Measurements from ENCODE around the gene ADPRS. TPM values are rescaled to one million over a fixed set of nuclear protein-coding genes. Genes with fewer than 3 reads are reported as not detected.

The ADPRS gene
- total RNA-seq, 1 donor: 12.4 TPM

DNA sequence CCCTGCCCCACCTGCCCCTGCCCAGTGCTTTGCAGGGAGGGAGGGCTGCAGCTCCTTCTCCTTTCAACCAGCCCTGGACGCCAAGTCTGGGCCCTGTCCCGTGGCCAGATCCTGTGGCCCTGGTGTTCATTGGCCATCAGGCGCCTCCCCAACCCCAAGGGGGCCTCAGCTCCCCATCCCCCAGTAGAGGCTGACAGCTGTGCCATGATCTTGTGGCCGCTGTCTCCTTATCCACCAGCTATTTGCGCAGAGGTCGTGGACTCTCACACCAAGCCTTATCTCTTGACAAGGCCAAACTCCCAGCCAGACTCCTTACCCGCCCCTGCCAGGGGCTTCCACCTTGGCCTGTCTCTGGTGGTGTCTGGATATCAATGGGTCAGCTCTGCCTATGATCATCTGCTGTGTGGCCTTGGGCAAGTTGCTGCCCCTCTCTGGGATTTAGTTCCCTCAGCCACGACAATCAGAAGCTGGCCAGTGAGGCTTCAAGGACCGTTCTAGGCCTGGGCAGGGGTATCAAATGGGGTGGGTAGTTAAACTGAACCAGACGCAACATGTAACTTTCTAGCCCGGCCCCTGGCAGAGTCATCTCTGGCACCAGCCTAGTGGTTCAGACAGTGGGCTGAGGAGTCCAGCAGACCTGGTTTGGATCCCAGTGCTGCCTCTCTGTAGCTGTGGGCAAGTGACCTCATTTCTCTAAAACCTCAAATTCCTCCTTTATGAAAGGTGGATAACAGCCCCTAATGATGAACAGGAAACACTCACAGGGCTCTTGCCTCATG lies 39.6 kb downstream of the ADPRS start:
- Histone ChIP-seq H3K9me3 (ENCODE audit: low read depth, low read length) (no peaks in the 10 kb centered on the region), H3K27me3 (ENCODE audit: insufficient read depth, low read length) (peaks cover 3% of the 10 kb centered on the region), H3K4me3 (ENCODE audit: low read length) (no peak overlapping the region), H3K4me1 (ENCODE audit: insufficient read depth, low read length) (peaks cover 25% of the 10 kb centered on the region)

DNA sequence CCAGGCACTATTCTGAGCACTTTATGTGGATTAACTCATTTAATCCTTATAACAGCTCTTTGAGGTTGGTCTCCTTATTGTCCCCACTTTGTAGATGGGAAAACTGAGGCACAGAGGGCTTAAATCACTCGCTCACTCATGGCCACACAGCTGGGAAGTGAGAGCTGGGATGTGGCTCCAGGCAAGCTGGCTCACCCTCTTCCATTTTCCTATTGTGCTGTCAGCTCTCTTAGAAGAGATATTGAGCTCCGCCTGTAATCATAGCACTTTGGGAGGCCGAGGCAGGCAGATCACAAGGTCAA lies 40.2 kb downstream of the ADPRS start:
- no peak overlapping the region for H3K4me3 ChIP-seq (ENCODE audit: low read length)
- H3K4me1 ChIP-seq (ENCODE audit: insufficient read depth, low read length): peaks cover 20% of the 10 kb centered on the region
- no peaks in the 10 kb centered on the region for H3K9me3 ChIP-seq (ENCODE audit: low read depth, low read length)
- peaks cover 3% of the 10 kb centered on the region for H3K27me3 ChIP-seq (ENCODE audit: insufficient read depth, low read length)

DNA sequence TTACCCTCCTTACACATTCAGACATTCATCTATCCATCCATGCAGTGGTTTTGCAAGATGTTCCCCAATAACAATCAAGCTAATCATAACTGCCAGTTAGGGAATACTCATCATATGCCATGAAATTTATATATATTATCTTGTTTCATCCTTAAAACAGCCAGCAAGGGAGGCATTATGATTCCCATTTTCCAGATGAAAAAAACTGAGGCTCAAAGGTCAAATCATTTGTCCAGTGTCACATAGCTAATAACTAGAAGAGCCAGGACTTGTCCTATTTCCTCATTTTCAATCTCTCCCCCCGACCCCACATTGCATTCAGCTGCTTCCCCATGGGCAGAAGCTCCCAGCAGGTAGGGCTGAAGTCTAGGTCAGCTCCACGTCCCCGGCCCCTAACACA lies 43.3 kb downstream of the ADPRS start:
- H3K9me3 ChIP-seq (ENCODE audit: low read depth, low read length): no peaks in the 10 kb centered on the region

DNA sequence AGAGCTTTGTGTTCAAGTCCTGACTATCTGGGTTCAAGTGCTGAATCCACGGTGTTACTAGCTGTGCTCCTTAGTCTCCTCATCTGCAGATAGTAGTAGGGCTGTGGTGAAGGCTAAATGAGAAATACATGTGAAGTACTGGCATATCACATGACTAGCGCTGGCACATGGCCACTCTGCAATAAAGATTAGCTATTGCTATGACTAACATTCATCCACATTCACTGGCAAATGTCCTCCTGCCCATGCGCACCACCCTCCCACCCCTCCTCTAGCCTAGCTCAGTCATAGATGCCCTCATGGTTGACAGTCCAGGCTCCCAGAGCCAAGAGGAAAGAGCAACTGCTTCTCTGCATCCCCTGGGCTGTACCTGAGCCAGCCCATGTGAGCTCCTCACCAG lies 44.8 kb downstream of the ADPRS start:
- H3K4me1 ChIP-seq (ENCODE audit: insufficient read depth, low read length): peaks cover 9% of the 10 kb centered on the region
- no peaks in the 10 kb centered on the region for H3K27me3 ChIP-seq (ENCODE audit: insufficient read depth, low read length)
- H3K4me3 ChIP-seq (ENCODE audit: low read length): no peak overlapping the region
- no peaks in the 10 kb centered on the region for H3K9me3 ChIP-seq (ENCODE audit: low read depth, low read length)

More for the DNA sequence above, 43.3 kb downstream of the ADPRS start:
- no peaks in the 10 kb centered on the region for H3K27me3 ChIP-seq (ENCODE audit: insufficient read depth, low read length)
- no peak overlapping the region for H3K4me3 ChIP-seq (ENCODE audit: low read length)
- H3K4me1 ChIP-seq (ENCODE audit: insufficient read depth, low read length): peaks cover 12% of the 10 kb centered on the region

DNA sequence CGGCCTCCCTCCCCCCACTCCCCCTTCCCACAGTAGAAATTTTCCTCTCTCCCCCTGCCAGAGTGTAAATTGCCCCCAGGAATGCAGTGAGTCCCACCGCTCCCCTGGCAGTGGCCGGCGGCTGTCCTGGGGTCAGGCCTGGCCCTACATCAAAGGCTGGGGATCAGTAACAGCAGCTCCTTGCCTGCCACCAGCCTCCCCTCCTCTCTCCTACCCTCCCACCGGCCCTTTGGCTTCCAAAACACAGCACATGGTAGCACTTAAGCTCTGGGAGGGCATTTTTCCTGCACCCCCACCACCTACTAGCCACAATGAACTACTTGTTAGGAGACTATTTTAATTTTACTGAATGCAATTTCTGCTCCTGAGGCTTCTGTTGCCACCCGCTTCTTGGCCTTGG lies 45.3 kb downstream of the ADPRS start:
- no peaks in the 10 kb centered on the region for H3K27me3 ChIP-seq (ENCODE audit: insufficient read depth, low read length)
- no peak overlapping the region for H3K4me3 ChIP-seq (ENCODE audit: low read length)
- no peaks in the 10 kb centered on the region for H3K9me3 ChIP-seq (ENCODE audit: low read depth, low read length)
- peaks cover 8% of the 10 kb centered on the region for H3K4me1 ChIP-seq (ENCODE audit: insufficient read depth, low read length)

DNA sequence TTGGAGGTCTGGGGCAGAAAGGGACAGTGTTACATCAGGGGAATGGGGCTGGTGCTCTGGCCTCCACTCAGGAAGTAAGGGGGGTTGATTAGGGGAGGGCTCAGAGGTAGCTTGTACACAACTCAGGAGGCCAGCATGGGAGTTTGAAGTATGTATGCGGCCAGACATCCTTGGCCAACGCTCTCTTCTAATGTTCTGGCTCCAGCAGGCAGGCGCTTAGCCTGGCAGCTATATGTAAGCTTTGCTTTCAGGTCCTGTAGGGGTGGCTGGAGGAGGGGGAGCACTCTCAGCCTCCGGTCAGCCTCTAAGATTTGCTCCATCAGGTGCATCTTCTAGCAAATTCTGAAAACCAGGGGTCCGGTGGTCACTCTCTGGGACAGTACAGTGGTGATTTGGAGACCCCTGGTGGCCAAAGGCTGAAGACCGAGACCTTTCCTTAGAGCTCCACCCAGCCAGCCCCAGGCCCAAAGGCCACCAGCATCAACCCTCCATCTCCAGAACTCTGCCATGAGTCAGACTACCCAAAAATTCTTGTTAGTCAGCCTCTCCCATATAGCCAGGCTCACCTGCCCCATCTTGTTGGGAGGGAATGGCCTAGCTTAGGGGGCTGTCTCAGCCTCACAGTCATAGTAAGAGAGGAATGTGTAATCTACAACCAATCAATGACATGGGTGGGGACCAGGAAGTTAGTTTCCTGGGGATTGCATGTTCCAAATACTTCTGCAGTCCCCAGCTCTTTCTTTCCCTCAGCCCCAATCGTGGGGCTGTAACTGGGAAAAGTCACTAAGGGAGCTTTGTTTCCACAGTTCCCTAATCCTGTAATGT lies 46.0 kb downstream of the ADPRS start:
- Histone ChIP-seq H3K4me3 (ENCODE audit: low read length) (no peak overlapping the region), H3K9me3 (ENCODE audit: low read depth, low read length) (no peaks in the 10 kb centered on the region), H3K4me1 (ENCODE audit: insufficient read depth, low read length) (peaks cover 8% of the 10 kb centered on the region), H3K27me3 (ENCODE audit: insufficient read depth, low read length) (no peaks in the 10 kb centered on the region)

DNA sequence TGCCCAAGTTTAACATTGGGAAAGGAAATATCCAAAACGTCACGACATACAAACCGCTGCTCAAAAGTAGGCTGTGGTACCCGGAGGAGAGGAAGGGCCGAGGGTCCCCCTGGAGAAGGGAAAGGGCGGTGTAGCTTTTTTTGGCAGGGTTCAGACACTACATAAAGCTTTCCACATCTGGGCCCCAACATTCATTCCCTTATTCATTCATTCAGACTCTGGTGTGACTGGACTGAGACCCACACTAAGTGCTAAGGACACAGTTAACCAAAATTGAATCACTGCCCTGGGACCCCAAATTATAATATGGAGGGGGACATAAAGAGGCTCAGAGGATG lies 46.6 kb downstream of the ADPRS start:
- H3K9me3 ChIP-seq (ENCODE audit: low read depth, low read length): no peaks in the 10 kb centered on the region
- no peaks in the 10 kb centered on the region for H3K27me3 ChIP-seq (ENCODE audit: insufficient read depth, low read length)
- peaks cover 8% of the 10 kb centered on the region for H3K4me1 ChIP-seq (ENCODE audit: insufficient read depth, low read length)
- no peak overlapping the region for H3K4me3 ChIP-seq (ENCODE audit: low read length)

DNA sequence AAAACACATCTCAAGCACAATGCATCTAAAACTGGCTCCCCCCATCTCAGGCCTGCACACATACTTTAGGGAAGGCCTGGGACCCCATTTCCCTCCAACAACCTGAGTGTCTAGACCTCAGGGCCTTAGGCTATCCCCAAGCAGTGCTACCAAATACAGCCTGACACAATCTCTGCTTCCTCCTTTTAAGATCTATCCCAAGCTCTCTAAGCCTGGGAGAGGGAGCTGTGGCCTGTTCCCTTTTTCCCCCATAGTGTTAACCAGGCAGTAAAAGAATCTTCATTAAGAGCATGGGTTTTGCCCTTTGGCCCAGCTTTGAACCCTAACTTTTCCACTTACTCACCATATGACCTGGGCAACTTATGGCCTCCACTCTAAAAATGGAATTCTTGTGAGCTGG lies 47.1 kb downstream of the ADPRS start:
- no peaks in the 10 kb centered on the region for H3K9me3 ChIP-seq (ENCODE audit: low read depth, low read length)
- H3K4me3 ChIP-seq (ENCODE audit: low read length): no peak overlapping the region
- peaks cover 8% of the 10 kb centered on the region for H3K4me1 ChIP-seq (ENCODE audit: insufficient read depth, low read length)
- H3K27me3 ChIP-seq (ENCODE audit: insufficient read depth, low read length): no peaks in the 10 kb centered on the region

DNA sequence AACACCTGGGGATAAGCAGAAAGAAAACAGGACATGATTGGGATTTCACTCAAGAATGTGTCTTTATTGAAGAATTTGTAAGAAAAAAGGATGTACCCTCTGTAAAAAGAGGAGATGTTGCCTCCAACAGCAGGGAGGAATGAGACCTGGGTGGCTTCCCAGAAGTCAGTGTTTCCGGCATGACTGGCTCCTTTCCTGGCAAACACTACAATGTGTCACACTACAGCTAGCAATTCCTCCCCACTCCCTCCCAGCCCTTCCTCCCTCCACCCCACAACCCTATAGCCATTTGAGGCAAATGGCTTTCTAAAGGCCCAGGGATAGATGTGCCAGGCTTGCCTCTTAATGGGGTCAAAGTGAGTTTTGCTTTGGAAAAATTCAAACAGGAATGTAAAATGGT lies 47.8 kb downstream of the ADPRS start:
- H3K4me3 ChIP-seq (ENCODE audit: low read length): no peak overlapping the region
- H3K27me3 ChIP-seq (ENCODE audit: insufficient read depth, low read length): no peaks in the 10 kb centered on the region
- H3K9me3 ChIP-seq (ENCODE audit: low read depth, low read length): no peaks in the 10 kb centered on the region
- H3K4me1 ChIP-seq (ENCODE audit: insufficient read depth, low read length): peaks cover 8% of the 10 kb centered on the region

DNA sequence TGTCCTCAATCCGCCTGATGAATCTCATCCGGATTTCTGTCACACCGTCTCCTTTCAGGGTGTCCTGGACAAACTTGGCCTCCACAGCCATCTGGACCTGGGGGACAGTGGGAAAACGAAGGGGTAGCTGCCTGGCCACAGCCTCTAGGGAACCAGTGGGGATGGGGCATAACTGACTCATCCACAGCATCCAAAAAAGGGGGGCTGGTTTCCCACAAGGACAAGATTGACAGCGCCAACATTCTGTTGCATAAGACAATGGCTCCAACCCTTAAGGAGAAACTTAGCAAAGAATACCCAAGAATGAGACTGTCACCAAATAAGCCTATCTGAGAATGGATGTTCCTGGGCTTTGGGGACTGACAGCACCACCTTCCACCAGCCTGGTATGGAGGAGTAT lies 48.5 kb downstream of the ADPRS start:
- H3K4me1 ChIP-seq (ENCODE audit: insufficient read depth, low read length): peaks cover 9% of the 10 kb centered on the region
- no peaks in the 10 kb centered on the region for H3K27me3 ChIP-seq (ENCODE audit: insufficient read depth, low read length)
- no peak overlapping the region for H3K4me3 ChIP-seq (ENCODE audit: low read length)
- no peaks in the 10 kb centered on the region for H3K9me3 ChIP-seq (ENCODE audit: low read depth, low read length)

DNA sequence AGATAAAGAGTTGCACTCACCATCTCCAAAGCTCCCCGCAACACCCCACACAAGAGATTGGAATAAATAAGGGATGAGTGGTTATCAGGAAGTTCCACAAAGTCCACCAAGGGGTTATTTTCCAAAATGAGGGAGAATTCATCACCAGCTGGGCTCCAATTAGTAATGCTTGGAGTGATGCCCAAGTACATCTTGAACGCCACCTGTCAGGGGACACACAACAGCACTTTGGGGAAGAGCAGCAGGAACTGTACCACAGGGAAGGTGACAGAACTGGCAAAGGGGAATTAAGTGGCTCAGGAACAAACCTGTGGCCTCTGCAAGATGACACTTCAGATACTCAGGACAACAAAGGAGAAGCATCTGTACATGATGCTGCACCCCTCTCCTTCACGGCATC lies 49.1 kb downstream of the ADPRS start:
- Histone ChIP-seq H3K27me3 (ENCODE audit: insufficient read depth, low read length) (no peaks in the 10 kb centered on the region), H3K4me3 (ENCODE audit: low read length) (no peak overlapping the region), H3K9me3 (ENCODE audit: low read depth, low read length) (no peaks in the 10 kb centered on the region), H3K4me1 (ENCODE audit: insufficient read depth, low read length) (peaks cover 15% of the 10 kb centered on the region)

DNA sequence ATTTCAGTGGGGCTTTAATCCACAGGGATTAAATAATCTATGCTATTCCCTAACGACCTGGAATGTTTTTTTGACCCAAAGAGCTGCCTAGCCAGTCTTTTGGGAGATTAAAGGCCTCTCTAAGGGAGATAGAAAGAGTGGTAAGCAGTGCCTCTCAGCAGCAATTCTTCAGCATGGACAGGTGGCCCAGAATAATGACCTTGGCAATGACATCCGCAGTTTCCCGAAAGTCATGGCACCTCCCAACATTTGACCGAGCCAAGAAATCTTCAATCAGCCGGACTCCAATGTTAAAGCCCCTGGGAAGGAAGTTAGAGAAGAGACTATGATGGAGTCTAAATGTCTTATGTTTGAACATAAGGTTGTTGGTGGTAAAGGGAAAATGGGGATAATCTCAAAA lies 50.8 kb downstream of the ADPRS start:
- Histone ChIP-seq H3K4me3 (ENCODE audit: low read length) (no peak overlapping the region), H3K4me1 (ENCODE audit: insufficient read depth, low read length) (peaks cover 14% of the 10 kb centered on the region), H3K9me3 (ENCODE audit: low read depth, low read length) (no peaks in the 10 kb centered on the region), H3K27me3 (ENCODE audit: insufficient read depth, low read length) (no peaks in the 10 kb centered on the region)

DNA sequence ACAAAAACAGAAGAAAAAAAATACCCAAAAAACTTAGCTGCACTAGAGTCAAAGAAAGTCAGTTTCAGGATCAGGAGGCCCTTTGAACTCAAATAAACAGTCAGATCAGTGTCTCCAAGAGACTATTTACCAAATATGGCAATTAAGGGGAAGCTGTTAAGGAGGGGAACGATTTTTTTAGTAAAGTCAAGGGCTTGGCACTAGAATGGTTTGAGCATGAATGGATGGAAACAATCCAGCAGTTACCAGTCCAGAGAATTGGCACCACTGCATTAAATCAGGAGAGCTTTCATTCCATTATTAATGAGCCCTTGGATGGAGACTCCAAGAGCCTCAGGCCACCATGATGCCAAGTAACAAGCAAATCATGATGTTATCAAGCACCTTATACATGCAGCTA lies 53.4 kb downstream of the ADPRS start:
- H3K4me1 ChIP-seq (ENCODE audit: insufficient read depth, low read length): peaks cover 9% of the 10 kb centered on the region
- H3K27me3 ChIP-seq (ENCODE audit: insufficient read depth, low read length): no peaks in the 10 kb centered on the region
- no peak overlapping the region for H3K4me3 ChIP-seq (ENCODE audit: low read length)
- no peaks in the 10 kb centered on the region for H3K9me3 ChIP-seq (ENCODE audit: low read depth, low read length)

DNA sequence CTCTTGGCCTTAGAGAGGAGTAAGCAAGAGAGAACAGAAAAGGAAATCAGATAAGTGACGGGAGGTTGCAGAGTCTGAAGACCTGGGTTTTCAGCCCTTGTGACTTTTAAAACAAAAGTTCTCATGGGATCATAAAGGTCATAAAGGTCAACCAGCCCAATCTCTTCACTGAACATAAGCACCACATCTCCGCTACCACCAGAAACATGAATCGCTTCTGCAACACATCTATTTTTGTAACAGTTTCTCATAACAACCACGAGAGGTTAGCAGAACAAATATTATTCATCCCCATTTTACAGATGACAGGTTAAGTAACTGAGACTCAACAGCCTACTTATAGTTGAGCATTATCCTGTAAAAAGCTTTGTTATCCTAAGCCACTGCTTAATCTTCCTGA lies 54.7 kb downstream of the ADPRS start:
- Histone ChIP-seq H3K9me3 (ENCODE audit: low read depth, low read length) (no peaks in the 10 kb centered on the region), H3K4me3 (ENCODE audit: low read length) (no peak overlapping the region), H3K4me1 (ENCODE audit: insufficient read depth, low read length) (peaks cover 22% of the 10 kb centered on the region), H3K27me3 (ENCODE audit: insufficient read depth, low read length) (no peaks in the 10 kb centered on the region)
